Activated effector memory CD4-positive, alpha-beta T cell treated with Interleukin-2 at 50 U/mL for 16 hours (primary cell): ENCODE measurements around the gene NTM.
"Not testable (repeated sequence)": the region's sequence is repeated elsewhere in the genome, so short reads cannot be mapped to it uniquely, and the experiment has no call there.

Source experiments
- DNase-seq: peaks from one replicate; pipeline ENCODE4 v3.0.0-alpha.2; 2020

The NTM gene

GRCh38 chr11:131677828-131678470 is 307.5 kb downstream of the NTM start:
- DNase-seq = no peak

- no peak for DNase-seq
Measured at GRCh38 chr11:131678658-131679340, 308.4 kb downstream of the NTM start.

GRCh38 chr11:131680448-131680847 is 310.0 kb downstream of the NTM start:
- DNase-seq = not testable (repeated sequence)

GRCh38 chr11:131681920-131682319 is 311.5 kb downstream of the NTM start:
- DNase-seq = no peak

GRCh38 chr11:131682373-131683015 is 312.1 kb downstream of the NTM start:
- no peak for DNase-seq

GRCh38 chr11:131683131-131683530 is 312.7 kb downstream of the NTM start:
- no peak for DNase-seq

- DNase-seq = no peak
Measured at GRCh38 chr11:131683666-131684065, 313.3 kb downstream of the NTM start.

GRCh38 chr11:131684111-131685060 is 314.0 kb downstream of the NTM start:
- DNase-seq = no peak

- no peak for DNase-seq
Measured at GRCh38 chr11:131685206-131685605, 314.8 kb downstream of the NTM start.

- no peak for DNase-seq
Measured at GRCh38 chr11:131685906-131686305, 315.5 kb downstream of the NTM start.

- DNase-seq = no peak
Measured at GRCh38 chr11:131686836-131687235, 316.4 kb downstream of the NTM start.

- DNase-seq = no peak
Measured at GRCh38 chr11:131687291-131688047, 317.1 kb downstream of the NTM start.

- no peak for DNase-seq
Measured at GRCh38 chr11:131688048-131688693, 317.8 kb downstream of the NTM start.

- no peak for DNase-seq
Measured at GRCh38 chr11:131689049-131689925, 318.9 kb downstream of the NTM start.

GRCh38 chr11:131690362-131690761 is 319.9 kb downstream of the NTM start:
- DNase-seq = no peak

GRCh38 chr11:131690776-131691175 is 320.4 kb downstream of the NTM start:
- DNase-seq = no peak

- no peak for DNase-seq
Measured at GRCh38 chr11:131691181-131692041, 321.0 kb downstream of the NTM start.

- no peak for DNase-seq
Measured at GRCh38 chr11:131692151-131692550, 321.7 kb downstream of the NTM start.

GRCh38 chr11:131692961-131693360 is 322.5 kb downstream of the NTM start:
- DNase-seq = no peak

- no peak for DNase-seq
Measured at GRCh38 chr11:131693756-131694155, 323.3 kb downstream of the NTM start.
